ENCODE data around the gene IRF2BP2.

IRF2BP2 gene

DNA sequence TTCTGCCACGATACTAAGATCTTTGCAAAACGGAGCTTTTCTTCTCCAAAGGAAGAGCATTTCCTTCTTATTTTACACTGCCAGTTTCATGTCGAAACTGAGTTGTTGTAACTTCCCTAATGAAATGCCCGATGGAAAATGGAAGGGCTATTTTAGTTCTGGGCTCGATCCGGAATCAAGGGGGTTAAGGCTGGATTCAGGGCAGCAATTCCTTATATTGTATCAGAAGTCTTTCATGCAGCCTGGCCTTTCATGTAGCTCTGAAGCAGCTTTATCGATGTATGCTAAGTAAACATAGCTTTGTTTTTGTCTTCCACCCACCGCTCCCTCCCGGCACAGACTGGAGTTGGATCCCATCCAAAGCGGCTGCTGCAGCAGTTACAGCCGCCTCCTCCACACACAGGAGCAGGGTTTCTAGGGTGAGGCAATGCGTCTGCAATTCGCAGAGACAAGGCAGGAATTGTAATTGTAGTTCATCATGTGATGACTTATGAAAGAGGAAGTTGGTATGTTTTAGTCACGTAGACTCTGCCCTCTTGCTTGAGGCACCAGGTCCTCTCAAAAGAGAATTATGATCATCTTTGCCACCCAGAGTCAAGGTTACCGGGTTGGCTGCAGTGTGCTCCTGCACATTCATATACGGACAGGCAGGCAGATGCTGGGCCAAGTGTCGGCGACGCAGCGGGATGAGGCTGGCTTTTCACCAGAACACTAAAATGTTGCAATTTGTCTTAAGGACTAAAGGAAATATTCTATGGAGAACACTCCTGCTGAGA lies 2.6 kb upstream of the IRF2BP2 start:
- peak; percentile 59 to 69 for DNase-seq

DNA sequence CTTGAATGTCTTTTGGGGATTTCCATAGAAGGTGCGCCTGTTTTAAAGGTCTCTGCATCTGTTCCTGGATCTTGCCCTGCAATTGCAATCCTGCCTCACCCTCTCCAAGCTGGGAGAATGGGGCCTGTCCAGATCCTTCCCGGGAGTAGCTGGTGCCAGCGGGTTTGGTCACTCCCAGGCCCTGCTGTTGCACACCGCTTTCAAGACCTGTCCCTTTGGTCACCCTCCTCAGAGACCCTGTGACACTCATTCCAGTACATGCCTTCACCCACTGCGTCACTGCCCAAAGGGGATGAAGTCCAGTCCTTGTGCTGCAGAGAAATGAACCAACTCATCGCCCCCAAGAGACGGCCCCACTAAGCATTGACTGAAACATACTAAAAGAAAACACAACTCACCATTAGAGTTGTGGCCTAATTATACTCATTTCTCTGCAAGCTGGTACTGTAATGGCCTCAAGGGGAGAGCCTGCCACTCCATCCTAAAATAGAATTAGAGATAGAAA lies 1.9 kb upstream of the IRF2BP2 start:
- no peak for DNase-seq

DNA sequence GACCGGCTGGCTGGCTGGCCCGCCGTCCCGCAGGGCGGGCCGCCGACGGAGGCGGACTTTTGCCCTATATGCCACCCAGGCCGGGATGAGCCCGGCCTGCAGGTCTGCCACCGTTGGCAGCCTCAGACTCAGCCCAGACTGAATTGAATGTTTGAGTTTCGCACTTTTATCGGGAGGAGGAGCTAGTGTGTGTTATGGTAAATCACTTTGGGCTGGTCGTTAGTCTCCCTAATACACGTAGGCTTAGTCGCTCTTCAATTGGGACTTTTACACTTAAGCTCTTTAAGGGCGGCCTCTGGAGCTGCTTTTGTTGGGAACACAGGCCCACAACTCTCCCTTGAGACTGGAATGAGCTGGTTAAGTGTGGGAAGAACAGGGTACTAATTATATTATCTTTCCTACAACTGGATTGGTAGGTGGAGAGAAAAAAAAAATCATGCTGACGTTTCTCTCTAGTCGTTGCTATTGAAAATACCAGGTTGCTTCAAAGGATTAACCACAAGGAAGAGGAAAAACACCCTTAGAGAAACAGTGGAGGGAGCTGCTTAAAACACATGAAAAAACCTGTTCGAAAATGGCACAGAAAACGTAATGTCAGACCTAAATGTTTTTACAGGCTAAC lies 1.4 kb upstream of the IRF2BP2 start:
- peak; percentile 54 to 59 for DNase-seq

DNA sequence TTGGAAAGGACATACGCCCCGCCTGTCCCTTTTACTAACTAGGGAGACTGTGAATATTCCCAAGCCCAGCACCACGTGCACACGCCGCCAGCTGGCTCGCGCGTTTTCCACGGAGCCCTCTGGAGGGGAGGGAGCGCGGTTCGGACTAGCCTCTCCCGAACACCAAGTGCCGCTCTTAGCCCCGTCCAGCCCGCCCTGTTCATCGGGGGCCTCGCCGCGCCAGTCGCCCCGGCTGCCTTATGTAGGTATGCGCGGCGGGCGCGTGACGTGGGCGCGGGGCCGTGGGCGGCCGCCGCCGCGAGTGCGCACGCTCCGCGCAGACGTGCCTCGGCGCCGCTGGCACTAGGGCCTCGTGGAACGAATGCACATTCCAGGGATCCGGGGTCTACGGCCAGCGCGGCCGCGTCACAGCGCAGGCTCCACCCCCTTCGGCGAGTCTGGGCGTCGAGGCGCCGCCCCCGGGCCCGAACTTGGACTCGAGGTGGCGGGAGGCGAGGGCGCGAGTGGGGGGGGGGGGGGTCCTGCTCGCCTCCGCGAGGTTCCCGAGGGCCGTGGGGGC lies 767 bp upstream of the IRF2BP2 start:
- DNase-seq: peak; percentile 84 to 87

DNA sequence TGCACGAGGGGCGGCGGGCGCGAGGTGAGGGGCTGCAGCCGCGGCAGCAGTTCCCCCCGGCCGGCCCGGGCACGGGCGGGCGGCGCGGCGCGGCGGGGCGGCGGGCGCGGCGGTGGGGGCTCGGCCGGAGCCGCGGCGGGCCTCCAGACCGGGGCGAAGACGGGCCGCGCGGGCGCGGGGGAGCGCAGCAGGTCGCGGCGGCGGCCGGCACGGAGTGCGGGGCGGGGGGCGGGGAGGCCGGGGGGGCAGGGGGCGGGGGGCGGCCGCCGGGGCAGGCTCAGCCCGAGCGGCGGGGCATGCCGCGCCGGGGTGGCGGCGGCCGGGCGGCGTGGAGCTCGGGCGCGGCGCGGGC lies 311 bp downstream of the IRF2BP2 start:
- no peak for DNase-seq

DNA sequence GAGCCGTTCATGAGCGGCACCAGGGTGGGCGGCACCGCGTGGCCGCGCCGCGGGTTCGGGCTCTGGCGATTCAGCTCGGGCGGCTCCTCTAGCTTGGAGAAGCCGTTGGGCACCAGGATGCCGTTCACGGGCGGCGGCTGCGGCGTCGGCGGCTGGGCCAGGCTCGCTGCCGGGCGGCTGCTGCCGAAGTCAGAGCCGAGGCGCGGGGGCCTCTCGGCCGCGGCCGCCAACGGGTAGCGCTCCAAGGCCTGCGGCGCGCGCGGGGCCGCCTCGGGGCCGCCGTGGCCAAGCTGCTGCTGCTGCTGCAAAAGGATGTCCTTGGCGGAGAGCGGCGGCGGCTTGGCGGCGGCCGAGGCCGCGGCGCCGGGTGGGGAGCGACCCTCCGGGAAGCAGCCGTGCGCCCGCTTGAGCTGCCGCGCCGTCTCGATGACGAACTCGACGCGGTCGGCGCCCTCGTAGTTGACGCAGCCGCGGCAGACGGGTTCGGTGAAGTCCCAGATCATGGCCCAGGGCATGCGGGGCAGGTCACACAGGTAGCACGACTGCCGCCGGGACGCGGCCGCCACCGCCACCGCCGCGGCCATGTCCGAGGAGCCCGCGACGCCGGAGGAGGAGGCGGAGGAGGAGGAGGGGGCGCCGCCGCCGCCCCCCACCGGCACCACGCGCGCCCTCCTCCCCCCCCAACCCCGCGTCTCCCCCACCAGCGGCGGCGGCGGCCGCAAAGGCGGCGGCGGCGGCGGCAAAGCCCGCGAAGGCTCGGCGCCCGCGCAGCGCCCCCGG lies 877 bp downstream of the IRF2BP2 start:
- DNase-seq: peak; percentile 58 to 63

DNA sequence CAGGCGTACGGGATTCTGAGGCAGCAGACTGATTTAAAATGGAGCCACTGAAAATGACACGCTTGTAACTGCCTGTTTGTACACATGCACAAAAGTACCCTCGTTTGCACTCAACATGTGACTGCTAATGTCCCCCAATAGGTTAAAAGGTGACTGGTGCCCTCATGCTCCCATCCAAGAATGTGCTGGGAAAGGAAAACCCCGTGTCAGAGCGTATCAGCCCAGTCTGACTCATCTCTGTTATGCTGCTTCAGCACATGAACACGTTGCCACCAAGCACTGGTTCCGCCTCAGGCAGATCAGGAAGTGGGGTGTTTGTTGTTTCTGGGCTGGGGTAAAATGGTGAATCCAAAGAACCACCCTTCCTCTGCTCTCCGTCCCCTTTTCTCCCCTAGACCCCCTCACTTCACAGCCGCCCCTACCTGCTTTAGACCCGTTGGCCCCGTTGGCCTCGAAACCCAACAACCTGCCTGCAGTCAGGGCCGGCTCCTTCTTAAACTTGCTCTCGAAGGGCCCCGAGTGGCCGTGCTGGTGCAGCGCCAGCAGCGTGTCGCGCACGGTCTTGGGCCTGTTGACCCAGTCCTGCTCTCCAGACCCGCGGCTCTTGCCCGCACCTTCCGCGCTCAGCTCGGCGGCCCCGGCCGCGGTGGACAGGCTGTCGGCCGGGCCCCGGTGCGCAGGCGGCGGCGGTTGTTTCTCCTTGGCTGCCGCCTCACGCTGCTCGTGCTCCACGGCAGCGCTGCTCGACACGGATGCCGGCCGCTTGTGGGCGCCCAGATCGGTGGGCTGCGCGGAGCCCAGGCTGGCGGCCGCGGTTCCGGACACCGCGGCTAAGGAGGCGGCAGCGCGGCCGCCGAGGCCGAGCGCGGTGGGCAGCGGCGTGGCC lies 1.7 kb downstream of the IRF2BP2 start:
- DNase-seq: peak; percentile 70 to 76

DNA sequence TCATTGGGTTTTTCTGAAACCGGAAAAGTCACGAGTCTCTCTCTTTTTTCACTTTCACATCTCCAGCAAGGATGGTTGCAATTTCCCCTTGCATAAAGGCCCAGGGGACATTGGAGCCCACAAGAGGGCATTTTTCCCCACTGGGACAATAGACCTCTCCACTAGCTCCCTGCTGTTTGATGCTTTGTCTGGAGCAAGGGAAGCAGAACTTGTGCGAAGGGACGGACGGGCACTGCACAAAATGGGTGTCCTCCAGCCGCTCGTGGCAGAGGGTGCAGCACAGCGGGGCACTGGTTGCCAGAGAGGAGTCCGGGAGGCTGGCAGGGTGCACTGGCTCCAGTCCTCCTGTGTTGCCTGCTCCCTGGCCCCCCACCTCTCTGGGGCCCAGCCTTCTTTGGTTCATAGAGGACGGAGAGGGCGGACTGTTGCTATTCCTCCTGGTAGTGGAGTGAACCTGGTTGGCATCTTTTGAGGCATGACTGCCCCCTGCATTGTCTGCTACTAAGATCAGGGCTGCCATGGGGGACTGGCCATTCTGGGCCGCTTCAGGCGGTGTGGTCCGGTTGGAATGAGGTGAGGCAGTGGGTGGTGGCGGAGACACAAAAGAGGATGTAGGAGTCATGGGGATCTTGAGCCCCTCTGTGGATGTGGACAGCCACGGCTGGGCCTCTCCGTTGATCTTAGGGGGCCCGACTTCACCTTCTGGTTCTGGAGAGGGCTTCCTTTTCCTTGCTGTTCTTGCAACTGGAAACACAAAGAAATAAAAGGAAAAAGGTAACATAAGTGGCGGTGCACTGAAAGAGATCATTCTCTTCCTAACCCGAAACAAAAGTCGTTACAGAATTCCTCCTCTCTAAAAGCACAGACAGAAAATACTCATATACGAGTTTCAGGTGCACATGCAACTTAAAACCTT lies 2.6 kb downstream of the IRF2BP2 start:
- DNase-seq: no peak

DNA sequence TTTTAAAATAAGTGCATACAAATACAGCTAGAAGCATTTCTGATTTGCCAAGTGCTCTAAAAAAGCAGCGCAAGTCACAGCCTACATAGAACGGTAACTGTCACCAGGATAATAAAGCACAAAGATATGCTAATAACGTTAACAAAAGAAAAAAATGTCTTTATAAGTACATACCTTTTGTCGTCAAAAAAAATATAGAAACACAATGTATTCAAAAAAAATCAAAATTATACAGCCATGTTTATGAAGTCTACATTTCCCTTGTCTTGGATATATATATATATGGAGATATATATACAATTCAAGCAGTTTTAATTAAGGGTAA lies 3.2 kb downstream of the IRF2BP2 start:
- DNase-seq: no peak

DNA sequence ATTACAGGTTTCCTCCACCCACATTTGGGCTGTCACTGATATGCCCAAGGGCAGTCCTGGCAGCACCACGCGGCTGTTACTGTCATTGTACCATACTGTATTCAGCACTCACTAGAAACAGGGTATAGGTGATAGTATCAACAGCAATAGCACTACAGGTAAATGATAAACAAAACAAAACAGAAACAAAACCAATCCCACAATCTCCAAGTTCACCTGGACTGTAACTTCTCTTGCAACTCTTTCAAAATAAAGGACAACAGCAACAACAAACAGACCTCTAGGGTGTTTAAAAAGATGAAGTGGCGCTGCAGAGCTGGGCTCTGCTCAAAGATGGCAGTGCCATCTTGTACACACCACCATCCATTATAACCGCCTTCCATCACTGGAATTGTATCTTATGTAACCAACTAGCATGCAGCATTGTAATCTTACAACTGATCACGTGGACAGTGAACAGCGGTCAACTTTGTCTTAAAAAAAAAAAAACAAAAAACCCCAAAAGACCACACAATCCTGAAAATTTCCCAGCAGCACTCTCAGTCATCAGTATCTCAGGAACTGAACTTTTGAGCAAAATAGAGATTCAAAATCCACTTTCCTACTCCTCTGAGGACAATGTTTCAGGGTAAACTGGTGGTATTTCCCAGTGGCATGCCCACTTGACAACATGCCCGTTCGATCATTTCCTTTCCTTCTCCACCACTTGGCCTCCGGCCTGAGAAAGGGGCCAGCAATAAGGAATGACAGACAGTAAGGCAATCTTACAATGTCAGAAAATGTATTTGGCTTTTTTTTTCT lies 3.8 kb downstream of the IRF2BP2 start:
- DNase-seq: peak; percentile 56 to 66

DNA sequence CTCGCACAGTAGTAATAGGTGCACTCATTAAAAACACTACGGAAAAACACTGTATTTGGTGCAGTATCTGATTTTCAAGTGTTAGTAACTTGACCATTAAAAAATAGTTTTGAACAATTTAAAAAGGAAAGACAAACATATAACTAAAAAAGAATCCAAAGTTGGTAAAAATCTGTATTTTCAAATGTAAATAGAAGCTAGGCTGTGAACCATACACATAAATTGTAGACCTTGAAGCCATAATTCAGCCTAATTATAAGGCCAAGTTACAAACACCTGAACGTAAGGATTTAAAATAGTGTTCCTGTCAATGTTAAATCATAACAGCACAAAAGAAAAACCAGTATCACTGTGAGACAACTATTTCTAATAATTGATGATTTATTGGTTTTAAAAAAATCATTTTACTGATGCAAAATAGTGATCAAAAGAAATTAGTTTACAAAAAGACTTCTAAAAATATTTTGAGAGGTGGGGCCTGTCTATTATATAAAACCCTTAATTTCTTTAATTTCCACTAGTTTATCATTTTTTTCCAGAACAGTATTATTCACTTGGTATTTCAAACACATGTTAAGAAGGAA lies 4.5 kb downstream of the IRF2BP2 start:
- DNase-seq: no peak

DNA sequence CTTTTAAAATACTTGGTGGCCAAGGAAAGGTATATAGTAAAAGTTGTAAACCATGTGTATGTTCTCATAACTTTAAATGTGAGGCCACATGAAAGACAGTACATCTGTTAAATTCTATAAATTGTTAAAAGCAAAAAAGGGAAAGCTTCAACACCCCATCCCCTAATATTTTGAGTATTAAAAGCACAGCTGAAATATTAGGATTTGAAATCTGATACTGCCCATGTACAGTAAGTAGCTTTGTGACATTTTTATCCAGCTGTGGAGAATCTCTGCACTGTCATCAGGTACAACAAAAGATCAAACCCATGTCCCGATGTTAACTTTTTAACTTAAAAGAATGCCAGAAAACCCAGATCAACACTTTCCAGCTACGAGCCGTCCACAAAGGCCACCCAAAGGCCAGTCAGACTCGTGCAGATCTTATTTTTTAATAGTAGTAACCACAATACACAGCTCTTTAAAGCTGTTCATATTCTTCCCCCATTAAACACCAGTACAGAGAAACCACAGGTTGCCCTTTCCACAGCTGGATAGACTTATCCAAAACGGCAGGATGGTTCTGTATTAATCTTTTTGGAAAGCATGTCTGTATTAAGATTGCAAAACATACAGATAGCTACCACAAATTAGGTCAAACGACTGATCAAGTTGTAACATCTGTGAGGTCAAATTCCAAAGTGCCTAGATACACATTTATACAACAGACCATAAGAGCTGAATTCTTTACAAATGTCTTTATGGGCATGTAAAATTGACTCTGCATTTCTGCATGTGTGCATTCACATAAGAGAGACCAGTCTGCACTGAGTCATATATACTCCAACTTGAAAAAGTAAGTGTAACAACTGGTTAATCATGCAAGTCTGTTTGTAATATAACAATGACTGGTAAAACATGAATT lies 5.2 kb downstream of the IRF2BP2 start:
- no peak for DNase-seq

DNA sequence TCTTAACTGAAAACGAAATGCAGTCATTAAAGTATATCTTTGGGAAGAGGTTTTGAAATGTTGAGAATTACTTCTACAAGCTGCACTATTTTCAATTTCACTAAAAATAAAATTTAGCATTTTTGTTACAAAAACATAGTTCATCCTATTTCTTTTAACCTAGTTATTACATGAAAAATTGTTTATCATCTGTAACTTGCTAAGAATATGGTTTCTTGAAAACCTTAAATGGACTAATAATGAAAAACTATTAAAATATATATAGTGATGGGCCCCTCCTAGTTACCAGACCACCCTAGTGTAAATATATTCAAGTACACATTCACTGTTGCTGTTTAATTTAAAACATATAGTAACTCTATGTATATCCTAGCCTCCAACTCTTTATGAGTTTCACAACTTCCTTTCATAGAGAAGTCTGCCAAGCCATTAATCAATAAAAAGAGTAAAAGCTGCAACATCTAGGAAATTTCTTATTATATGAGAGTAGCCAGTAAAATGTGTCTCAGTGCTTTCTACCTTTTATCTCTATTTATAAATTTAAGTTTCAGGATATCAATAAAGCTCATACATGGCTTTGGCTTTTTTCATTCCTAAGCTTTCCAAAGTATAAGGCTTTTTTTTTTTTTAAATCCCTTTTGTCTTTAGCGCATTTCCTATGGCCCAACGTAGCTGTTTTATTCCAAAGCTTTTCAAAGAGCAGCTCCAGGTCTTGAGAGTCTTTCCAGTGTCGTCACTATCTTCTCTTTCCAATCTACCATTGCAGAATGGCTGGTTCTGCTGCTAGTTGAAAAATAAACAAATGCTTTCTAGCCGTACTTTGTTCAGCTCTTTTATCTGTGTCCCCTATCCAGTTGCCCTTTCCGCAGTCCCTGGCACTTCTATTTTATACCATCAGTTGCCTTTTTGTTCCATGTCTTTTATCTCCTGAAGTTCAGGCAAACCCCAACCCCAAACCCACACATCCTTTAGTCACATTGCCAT lies 6.5 kb downstream of the IRF2BP2 start:
- DNase-seq: no peak

DNA sequence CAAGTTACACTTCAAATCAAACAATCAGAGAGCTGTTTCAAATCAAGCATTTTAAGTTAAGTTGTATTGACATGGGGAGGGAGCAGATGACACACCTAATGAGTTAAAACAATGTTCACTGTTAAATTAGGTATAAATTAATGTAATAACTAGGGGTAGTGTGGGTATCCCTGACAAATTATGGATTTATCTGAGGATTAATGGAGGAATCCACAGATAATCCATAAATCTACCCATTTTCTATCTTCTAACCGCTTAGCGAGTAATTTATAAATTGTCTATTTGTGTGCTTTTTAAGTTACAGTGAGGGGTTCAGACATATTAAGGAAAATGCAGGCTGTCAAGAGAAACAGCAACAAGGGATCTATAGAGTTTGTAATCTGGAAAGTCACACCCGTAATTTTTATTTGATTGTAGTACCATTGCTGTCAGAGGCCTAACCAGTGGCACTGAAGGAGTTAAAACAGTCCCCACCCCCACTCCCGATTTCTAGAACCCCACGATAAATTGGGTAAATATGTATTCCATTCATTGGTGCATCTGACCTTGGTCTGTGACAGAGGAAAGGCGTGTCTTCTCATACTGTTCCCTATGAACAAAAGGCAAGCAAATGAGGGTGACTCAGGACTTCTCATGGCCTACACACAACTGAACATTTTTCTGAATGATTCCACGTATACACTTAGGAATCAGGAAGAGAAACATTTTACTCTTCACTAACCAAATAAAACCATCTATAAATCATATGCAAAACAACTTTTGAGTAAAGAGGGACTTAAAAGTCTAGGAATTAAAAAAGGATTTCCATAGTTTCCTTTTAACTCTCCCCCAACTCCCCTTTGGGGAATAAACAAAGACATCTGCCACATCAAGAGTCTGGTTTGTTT lies 7.4 kb downstream of the IRF2BP2 start:
- no peak for DNase-seq

DNA sequence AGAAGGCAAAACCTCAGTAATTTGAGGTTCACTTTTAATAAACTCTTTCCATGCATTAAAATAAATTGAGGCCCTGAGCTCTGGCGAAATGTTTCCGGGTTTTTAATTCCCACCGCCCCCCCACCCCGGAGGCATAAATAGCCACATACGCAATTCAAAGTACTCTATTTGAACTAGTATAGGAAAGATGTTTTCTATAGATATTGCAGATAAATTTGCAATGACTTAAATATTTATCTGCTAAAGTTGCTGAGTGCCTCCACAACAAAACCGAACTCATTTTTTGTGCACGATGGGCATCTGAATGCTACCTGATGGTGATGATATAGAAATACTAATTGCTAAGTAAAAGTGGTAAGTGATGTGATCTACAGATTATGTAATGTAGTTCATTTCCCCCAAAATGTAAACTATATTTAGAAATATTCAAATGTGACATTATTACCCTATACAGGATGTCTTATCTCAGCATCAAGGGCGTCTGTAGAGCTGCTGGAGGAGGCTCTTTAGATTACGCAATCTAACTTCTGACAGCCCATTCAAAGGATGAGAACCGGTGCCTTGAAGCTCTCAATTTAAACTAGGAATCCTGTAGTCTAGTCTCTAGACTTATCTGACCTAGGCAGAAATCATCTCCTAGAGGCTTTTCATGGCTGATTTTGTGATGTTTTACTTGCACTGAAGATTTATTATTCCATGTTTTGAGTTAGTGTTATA lies 8.5 kb downstream of the IRF2BP2 start:
- DNase-seq: no peak

All from activated CD4-positive, alpha-beta T cell treated with anti-CD3 and anti-CD28 coated beads, Interleukin-2, amount 50 U/mL, for 4 hours (primary cell).